Activated CD8-positive, alpha-beta memory T cell treated with anti-CD3 and anti-CD28 coated beads for 36 hours (primary cell): ENCODE results near the gene TRIM22. TPM values are rescaled to one million over a fixed set of nuclear protein-coding genes. Genes with fewer than 3 reads are reported as not detected.
"Not testable (repeated sequence)": the region's sequence is repeated elsewhere in the genome, so short reads cannot be mapped to it uniquely, and the experiment has no call there.

Source experiments
- CTCF ChIA-PET: fragments of 350-600 bp; sonication (Branson Sonifier 250); formaldehyde crosslinking; loops from one replicate; lab custom pipeline; 2021; ENCODE audit warnings: antibody characterized with exemption; lab: Charles Lee
- POLR2A ChIA-PET: fragments of 350-600 bp; sonication (Branson Sonifier 250); formaldehyde crosslinking; loops from one replicate; lab custom pipeline; 2021; ENCODE audit warnings: antibody characterized with exemption; lab: Charles Lee
- total RNA-seq, 2 experiments: library from RNA; stranded (reverse); gene quantifications; one replicate each; pipeline ENCODE4 v1.2.3, GENCODE V29; 2021

The TRIM22 gene
- total RNA-seq, 2 experiments from 2014 or later = 67.9 to 68.5 TPM

GRCh38 chr11:5686426-5686825 lies 3.2 kb upstream of the TRIM22 start:
- POLR2A ChIA-PET = no interaction called here
- CTCF ChIA-PET = no interaction called here

DNA sequence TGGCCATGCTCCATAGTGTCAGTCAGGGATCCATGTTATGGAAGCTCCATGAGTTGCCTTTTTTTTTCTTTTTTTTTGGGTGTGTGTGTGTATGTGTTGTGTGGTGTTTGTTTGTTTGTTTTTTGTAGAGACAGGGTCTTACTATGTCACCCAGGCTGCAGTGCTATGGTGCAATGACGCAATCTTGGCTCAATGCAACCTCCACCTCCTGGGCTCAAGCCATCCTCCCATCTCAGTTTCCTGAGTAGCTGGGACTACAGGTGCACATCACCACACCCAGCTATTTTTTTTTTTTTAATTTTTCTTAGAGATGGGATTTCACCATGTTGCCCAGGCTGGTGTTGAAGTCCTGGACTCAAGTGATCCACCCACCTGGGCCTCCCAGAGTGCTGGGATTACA lies 1.1 kb upstream of the TRIM22 start:
- CTCF ChIA-PET = no interaction called here
- POLR2A ChIA-PET = no interaction called here

GRCh38 chr11:5690216-5690615 lies 626 bp downstream of the TRIM22 start:
- POLR2A ChIA-PET = no interaction called here
- CTCF ChIA-PET = interaction anchor here (1.2 to 1.6 kb wide), 2 partner anchors 10 to 13 kb away, joined by 4 to 5 read pairs; no protein-coding TSS in a partner anchor

- POLR2A ChIA-PET = no interaction called here
- CTCF ChIA-PET = interaction anchor here (1.2 to 1.6 kb wide), 2 partner anchors 10 to 12 kb away, joined by 4 to 5 read pairs; no protein-coding TSS in a partner anchor
Measured at GRCh38 chr11:5690736-5691135, 1.1 kb downstream of the TRIM22 start.

GRCh38 chr11:5691238-5691963 lies 1.8 kb downstream of the TRIM22 start:
- CTCF ChIA-PET = interaction anchor here (1.2 kb wide), 1 partner anchor 12 kb away, joined by 4 read pairs; no protein-coding TSS in a partner anchor
- POLR2A ChIA-PET = not testable (repeated sequence)

DNA sequence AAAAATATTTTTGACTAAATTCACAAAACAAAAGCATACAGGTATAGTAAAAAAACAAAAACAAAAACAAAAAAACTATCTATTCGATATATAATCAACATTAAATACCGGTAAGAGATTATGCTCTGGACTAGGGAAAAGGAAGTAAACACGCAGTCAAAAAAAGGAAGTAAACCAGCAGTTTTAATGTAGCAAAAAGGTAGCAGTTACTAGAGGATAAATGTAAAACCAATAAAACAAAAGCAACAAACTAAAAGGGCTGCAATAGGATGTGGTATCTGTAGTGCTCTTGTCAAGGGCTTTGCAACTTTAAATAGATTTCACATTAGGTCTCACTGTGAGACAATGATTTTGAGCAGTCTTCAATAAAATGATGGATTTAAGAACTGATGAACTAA lies 2.4 kb downstream of the TRIM22 start:
- ChIA-PET POLR2A (no interaction called here), CTCF (no interaction called here)

- ChIA-PET POLR2A (no interaction called here), CTCF (no interaction called here)
Measured at GRCh38 chr11:5694642-5695041, 5.1 kb downstream of the TRIM22 start.

GRCh38 chr11:5695580-5695979 lies 6.0 kb downstream of the TRIM22 start:
- CTCF ChIA-PET = no interaction called here
- POLR2A ChIA-PET = no interaction called here

DNA sequence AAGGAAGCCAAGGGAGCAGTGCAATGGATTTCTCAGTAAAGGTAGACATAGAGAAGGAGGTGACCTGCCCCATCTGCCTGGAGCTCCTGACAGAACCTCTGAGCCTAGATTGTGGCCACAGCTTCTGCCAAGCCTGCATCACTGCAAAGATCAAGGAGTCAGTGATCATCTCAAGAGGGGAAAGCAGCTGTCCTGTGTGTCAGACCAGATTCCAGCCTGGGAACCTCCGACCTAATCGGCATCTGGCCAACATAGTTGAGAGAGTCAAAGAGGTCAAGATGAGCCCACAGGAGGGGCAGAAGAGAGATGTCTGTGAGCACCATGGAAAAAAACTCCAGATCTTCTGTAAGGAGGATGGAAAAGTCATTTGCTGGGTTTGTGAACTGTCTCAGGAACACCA lies 6.6 kb downstream of the TRIM22 start:
- POLR2A ChIA-PET = no interaction called here

DNA sequence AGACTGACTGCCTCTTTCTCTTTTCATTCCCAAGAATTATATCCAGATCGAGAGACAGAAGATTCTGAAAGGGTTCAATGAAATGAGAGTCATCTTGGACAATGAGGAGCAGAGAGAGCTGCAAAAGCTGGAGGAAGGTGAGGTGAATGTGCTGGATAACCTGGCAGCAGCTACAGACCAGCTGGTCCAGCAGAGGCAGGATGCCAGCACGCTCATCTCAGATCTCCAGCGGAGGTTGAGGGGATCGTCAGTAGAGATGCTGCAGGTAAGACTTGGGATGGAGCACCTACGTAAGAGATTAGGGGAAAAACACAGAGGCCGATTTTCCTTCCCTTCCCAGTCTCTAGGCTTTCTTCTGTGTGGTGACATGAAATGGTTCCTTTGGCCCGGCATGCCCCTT lies 8.7 kb downstream of the TRIM22 start:
- CTCF ChIA-PET = no interaction called here
- POLR2A ChIA-PET = no interaction called here

More for the DNA sequence above, 6.6 kb downstream of the TRIM22 start:
- CTCF ChIA-PET = no interaction called here

DNA sequence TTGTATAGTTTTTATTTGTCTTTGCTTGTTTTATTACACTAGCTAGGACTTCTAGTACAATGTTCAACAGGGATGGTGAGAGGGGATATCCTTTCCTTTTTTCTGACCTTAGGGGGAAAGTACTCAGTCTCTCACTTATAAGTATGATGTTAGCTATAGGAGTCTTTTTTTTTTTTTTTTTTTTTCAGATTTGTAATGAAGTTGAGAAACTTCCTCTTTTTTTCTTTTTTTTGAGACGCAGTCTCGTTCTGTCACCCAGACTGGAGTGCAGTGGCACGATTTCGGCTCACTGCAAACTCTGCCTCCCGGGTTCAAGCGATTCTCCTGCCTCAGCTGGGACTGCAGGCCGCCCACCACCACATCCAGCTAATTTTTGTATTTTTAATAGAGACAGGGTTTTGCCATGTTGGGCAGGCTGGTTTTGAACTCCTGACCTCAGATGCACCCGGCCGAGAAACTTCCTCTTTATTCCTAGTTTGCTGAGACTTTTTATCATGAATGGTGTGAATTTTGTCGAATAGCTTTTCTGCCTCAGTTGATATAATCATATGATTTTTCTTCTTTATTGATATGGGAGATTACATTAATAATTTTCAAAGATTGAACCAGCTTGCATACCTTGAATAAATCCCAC lies 10.9 kb downstream of the TRIM22 start:
- POLR2A ChIA-PET = no interaction called here
- CTCF ChIA-PET = interaction anchor here (0.6 to 1.4 kb wide), 2 partner anchors 10 to 11 kb away, joined by 3 to 5 read pairs; partner anchors contain the start of gene TRIM22

GRCh38 chr11:5701055-5701577 lies 11.5 kb downstream of the TRIM22 start:
- ChIA-PET CTCF (interaction anchor here (1.4 kb wide), 1 partner anchor 11 kb away, joined by 5 read pairs; the partner anchor contains the start of gene TRIM22), POLR2A (no interaction called here)

DNA sequence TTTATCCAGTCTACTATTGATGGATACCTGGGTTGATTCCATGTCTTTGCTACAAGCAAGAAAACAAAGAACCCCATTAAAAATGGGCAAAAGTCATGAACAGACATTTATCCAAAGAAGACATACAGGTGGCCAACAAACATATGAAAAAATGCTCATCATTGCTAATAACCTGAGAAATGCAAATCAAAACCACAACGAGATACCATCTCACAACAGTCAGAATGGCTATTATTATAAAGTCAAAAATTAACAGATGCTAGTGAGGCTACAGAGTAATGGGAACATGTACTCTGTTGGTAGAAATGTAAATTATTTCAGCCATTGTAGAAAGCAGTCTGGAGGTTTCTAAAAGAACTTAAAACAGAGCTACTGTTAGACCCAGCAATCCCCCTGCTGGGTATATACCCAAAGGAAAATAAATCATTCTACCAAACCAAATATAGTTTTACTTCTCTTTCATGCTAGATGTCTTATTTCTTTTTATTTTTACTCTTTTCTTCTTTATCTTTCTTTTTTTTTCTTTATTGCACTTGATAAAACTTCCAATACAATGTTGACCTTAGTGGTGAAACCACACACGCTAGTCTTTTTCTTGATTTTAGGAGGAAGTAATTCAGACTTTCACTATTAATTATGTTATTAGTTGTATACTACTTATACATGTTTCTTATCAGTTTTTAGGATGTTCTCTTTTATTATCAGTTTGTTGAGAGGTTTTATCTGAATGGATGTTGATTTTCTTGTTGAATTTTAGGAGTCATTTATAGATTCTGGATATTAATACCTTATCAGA lies 14.3 kb downstream of the TRIM22 start:
- CTCF ChIA-PET = interaction anchor here (1.1 kb wide), 1 partner anchor 13 kb away, joined by 4 read pairs; no protein-coding TSS in a partner anchor
- POLR2A ChIA-PET = no interaction called here

DNA sequence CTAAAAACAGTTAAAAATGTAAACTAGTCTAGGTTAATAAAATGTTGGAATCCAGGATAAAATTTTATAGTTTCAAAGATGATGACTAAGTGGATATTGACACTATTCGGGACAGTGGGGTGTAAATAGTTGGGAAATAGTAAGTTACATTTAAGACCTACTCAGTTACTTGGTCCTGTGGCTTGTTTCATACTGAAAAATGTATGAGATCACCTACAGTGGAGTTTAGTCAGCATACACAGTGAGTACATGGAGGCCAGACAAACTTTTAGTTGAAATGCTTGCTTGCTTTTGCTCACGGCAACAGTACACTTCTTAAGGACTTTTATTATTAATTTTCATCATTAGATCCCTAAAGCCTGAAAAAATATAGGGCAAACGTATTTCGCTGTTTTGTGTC lies 16.1 kb downstream of the TRIM22 start:
- ChIA-PET POLR2A (interaction anchor here (1.6 kb wide), 1 partner anchor 21 kb away, joined by 4 read pairs; the partner anchor contains the start of gene TRIM5), CTCF (no interaction called here)

- POLR2A ChIA-PET = no interaction called here
- CTCF ChIA-PET = interaction anchor here (0.9 kb wide), 1 partner anchor 13 kb away, joined by 3 read pairs; no protein-coding TSS in a partner anchor
Measured at GRCh38 chr11:5712507-5712906, 22.9 kb downstream of the TRIM22 start.

DNA sequence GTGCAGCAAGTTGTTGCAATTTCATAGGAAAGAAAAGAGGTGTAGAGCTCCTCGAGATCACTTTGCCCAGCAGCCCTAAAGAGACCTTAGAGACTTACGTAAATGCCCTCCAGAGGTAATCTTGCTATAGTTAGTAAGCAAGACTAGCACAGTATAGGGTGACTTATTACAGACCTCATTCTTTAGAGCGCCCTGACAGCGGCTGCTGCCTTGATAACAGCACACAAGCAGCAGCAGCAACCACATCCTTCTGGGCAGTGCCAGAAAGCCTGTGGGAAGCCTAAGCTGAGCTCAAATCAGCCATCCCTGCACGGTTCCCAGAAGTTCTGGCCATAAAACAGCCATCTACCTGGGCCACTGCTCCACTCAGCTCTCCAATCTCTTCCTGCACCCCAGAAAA lies 24.1 kb downstream of the TRIM22 start:
- POLR2A ChIA-PET = interaction anchor here (1.3 kb wide), 1 partner anchor 29 kb away, joined by 4 read pairs; the partner anchor contains the start of gene TRIM5
- CTCF ChIA-PET = interaction anchor here (1.1 kb wide), 1 partner anchor 29 kb away, joined by 3 read pairs; the partner anchor contains the start of gene TRIM5

DNA sequence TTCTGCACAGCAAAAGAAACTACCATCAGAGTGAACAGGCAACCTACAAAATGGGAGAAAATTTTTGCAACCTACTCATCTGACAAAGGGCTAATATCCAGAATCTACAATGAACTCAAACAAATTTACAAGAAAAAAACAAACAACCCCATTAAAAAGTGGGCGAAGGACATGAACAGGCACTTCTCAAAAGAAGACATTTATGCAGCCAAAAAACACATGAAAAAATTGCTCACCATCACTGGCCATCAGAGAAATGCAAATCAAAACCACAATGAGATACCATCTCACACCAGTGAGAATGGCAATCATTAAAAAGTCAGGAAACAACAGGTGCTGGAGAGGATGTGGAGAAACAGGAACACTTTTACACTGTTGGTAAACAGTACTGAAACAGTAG lies 26.9 kb downstream of the TRIM22 start:
- CTCF ChIA-PET = not testable (repeated sequence)

GRCh38 chr11:5719703-5720495 lies 30.3 kb downstream of the TRIM22 start:
- ChIA-PET CTCF (no interaction called here), POLR2A (no interaction called here)

More for the DNA sequence above, 26.9 kb downstream of the TRIM22 start:
- POLR2A ChIA-PET = not testable (repeated sequence)
